Pancreas (tissue), 10 donors: ENCODE data around the gene ZBTB40. TPM values are rescaled to one million over a fixed set of nuclear protein-coding genes. Genes with fewer than 3 reads are reported as not detected.

Source experiments
- ATAC-seq, 4 donors: fragments of 200-7000 bp; cut with Tn5 transposase; one replicate each; pipeline versions ENCODE4 v1.8.0 to v1.9.1; 2020; ENCODE audit warnings: mild to moderate bottlenecking in 4 of 4, moderate library complexity in 4 of 4
- DNase-seq, 6 donors: peaks; one replicate each; pipeline ENCODE4 v3.0.0-alpha.2; 2020
- FAIRE-seq: peaks from 2 replicates; lab custom pipeline; 2012; peaks lifted over from hg19 to GRCh38; lab: Jason Lieb, UNC
- H3K27ac ChIP-seq, 4 donors: fragments of 200-600 bp; sonication (generic); 1 replicate in 3 of 4; 2 replicates in 1 of 4; pipeline versions ENCODE4 v1.5.0 to v1.8.0; 2020
- H3K27me3 ChIP-seq, 4 donors: fragments of 200-600 bp; one replicate each; pipeline ENCODE4 v1.8.0; 2021
- H3K36me3 ChIP-seq, 3 donors: fragments of 200-600 bp; sonication (generic) in 1 of 3; one replicate each; pipeline versions ENCODE4 v1.5.0 to v1.8.0; 2020 to 2021
- H3K4me1 ChIP-seq, 3 donors: fragments of 200-600 bp; one replicate each; pipeline ENCODE4 v1.8.0; 2021
- H3K4me3 ChIP-seq, 4 donors: fragments of 200-600 bp; sonication (generic) in 2 of 4; one replicate each; pipeline versions ENCODE4 v1.5.0 to v1.8.0; 2020 to 2021
- H3K9me3 ChIP-seq, 4 donors: fragments of 200-600 bp; one replicate each; pipeline ENCODE4 v1.8.0; 2021
- CTCF ChIP-seq, 4 donors: fragments of 200-600 bp; sonication (generic) in 3 of 4; IDR thresholded peaks; one replicate each; pipeline versions ENCODE4 v1.5.0 to v1.8.0; 2021; ENCODE audit warnings: antibody characterized with exemption in 4 of 4
- WGBS, 2 donors: extraction: QIAGEN DNeasy Blood & Tissue Kit; methylation state at CpG; one replicate each; pipeline ENCODE4 v1.1.7; 2013; 5-methylcytosine and 5-hydroxymethylcytosine counted together
- intact Hi-C, 3 donors: fragments of 100-400 bp; cut with DNase I; formaldehyde crosslinking; loops; one replicate each; pipeline versions ENCODE4 v1.11.1 to v1.14.2; 2022
- polyA plus RNA-seq, 2 donors: library from polyadenylated mRNA; stranded (reverse); fragments of 200-250 nt; gene quantifications; one replicate each; pipeline ENCODE4 v1.2.3, GENCODE V29; 2013
- total RNA-seq, 6 donors: library from RNA; stranded (reverse); fragmentation: NEBNext Ultra II Directional in 4 of 6; extraction: Animal tissue kit (Norgen Biotek cat#: 25700) in 4 of 6; gene quantifications; one replicate each; pipeline versions ENCODE4 v1.2.1 to v1.2.4, GENCODE V29; 2021 to 2023
- donor health status: healthy with polysubstance abuse.
- donor health status: DM: no; HTN: no; CAD: no; lungs with moderate emphysema.
- donor health status: DM: no; HTN: no; CAD: no.
- donor health status: control.
- donor health status: control.
- donor health status: Bipolar disorder and iron deficiency.
- donor health status: DM: yes; HTN: yes; CAD: no.
- donor health status: DM: no; HTN: no; CAD: no.
- donor health status: DM: no; HTN: no; CAD: no.
- donor health status: DM: yes; HTN: yes; CAD: no.

ZBTB40 gene
- total and polyA plus RNA-seq, 8 donors: 6.2 to 16.0 (median 9.4) TPM

DNA sequence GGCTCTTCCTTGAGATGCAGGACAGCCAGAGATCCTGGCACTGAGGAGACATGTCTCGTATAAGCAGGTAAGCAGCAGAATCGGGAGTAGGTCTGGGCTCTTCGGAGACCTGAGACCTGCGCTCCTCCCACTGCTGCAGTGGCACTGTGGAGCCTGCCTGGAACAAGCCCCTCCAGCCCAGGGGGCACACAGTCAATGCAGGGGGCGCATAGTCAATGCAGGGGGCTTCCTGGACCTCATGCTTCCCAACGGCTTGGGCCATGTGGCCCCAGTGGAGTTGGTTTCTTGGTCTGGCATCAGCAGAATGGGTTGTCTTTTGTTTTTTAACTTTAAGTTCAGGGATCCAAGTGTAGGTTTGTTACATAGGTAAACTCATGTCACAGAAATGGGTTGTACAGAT lies 83.7 kb downstream of the ZBTB40 start:
- Histone ChIP-seq H3K4me1 (peaks cover 16 to 39% (median 28%) of the 10 kb centered on the region in 3 donors), H3K27me3 (no peaks in the 10 kb centered on the region), H3K27ac (no peak overlapping the region), H3K9me3 (no peaks in the 10 kb centered on the region), H3K4me3 (no peak overlapping the region), H3K36me3 (no peaks in the 10 kb centered on the region)
- FAIRE-seq: no peak
- WGBS, 2 donors: 71 to 76% methylated on average over 6 of the region's 6 CpGs
- no peak for DNase-seq
- intact Hi-C loops: loop anchor here in 1 of 3 donors (10.0 kb wide), 1 partner anchor 99 kb away; the partner anchor contains the start of gene C1QA
- ATAC-seq: no peak
- no peak for TF ChIP-seq CTCF (IDR thresholded peaks at IDR 0.05)

DNA sequence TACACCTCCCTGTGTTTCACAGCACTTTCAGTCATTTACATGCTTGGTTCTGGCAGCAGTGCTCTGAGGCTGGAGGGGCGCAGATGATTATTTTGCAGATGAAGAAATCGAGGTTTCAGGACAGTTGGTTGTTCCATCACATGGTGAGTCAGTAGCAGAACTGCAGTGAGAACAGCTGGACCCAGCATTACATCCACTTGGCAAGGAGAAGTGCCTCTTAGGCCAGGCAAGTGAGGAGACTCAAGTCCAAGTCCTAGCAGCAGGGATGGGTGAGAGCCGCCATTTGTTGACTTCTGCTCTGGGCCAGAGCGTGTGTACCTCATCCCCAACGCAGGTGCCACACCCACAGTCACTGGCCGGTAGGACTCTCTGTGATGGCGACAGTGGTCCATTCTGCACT lies 84.9 kb downstream of the ZBTB40 start:
- Histone ChIP-seq H3K4me1 (peaks cover 13 to 28% (median 19%) of the 10 kb centered on the region in 3 donors), H3K4me3 (no peak overlapping the region), H3K9me3 (no peaks in the 10 kb centered on the region), H3K27ac (no peak overlapping the region), H3K27me3 (no peaks in the 10 kb centered on the region), H3K36me3 (no peaks in the 10 kb centered on the region)
- DNase-seq (no peak), FAIRE-seq (no peak), ATAC-seq (no peak)
- 83 to 87% methylated on average over 7 of the region's 7 CpGs for WGBS, 2 donors
- intact Hi-C loops: loop anchor here in 1 of 3 donors (10.0 kb wide), 1 partner anchor 98 kb away; the partner anchor contains the start of gene C1QA
- TF ChIP-seq CTCF (IDR thresholded peaks at IDR 0.05): no peak

- no peak for TF ChIP-seq CTCF (IDR thresholded peaks at IDR 0.05)
- intact Hi-C loops: loop anchor here in 1 of 3 donors (10.0 kb wide), 1 partner anchor 97 kb away; the partner anchor contains the start of gene C1QA
- peak; percentile 13 to 36 (median 24) for ATAC-seq
- 38 to 43% methylated on average over 13 of the region's 13 CpGs for WGBS, 2 donors
- no peaks in the 10 kb centered on the region for H3K9me3 ChIP-seq
- H3K4me3 ChIP-seq: no peak overlapping the region
- H3K4me1 ChIP-seq: peaks cover 2 to 26% (median 13%) of the 10 kb centered on the region in 3 donors
- FAIRE-seq: no peak
- H3K36me3 ChIP-seq: no peaks in the 10 kb centered on the region
- no peak for DNase-seq
- H3K27ac ChIP-seq: no peak overlapping the region
- H3K27me3 ChIP-seq: no peaks in the 10 kb centered on the region
These were observed 85.9 kb downstream of the ZBTB40 start for GRCh38 chr1:22537441-22538139.

GRCh38 chr1:22539510-22540118 lies 88.0 kb downstream of the ZBTB40 start:
- no peak for TF ChIP-seq CTCF (IDR thresholded peaks at IDR 0.05)
- Histone ChIP-seq H3K4me1 (peaks cover 0 to 18% (median 11%) of the 10 kb centered on the region in 3 donors), H3K27ac (no peak overlapping the region), H3K27me3 (no peaks in the 10 kb centered on the region), H3K36me3 (no peaks in the 10 kb centered on the region), H3K9me3 (no peaks in the 10 kb centered on the region), H3K4me3 (no peak overlapping the region)
- no peak for DNase-seq
- no peak for ATAC-seq
- intact Hi-C loops: loop anchor here in 1 of 3 donors (10.0 kb wide), 1 partner anchor 95 kb away; the partner anchor contains the start of gene C1QA
- WGBS, 2 donors: 89 to 90% methylated on average over 16 of the region's 16 CpGs
- FAIRE-seq: no peak
